Fibroblast of mammary gland (primary cell): ENCODE results near the gene DGKH.
A peak's percentile ranks its signal among the peaks of the same experiment; 100 is the strongest.

ENCODE experiments used
- DNase-seq: peaks from one replicate; pipeline ENCODE4 v3.0.0-alpha.2; 2010; ENCODE audit warnings: low read depth
- H3K4me3 ChIP-seq: 2 replicates; pipeline ENCODE4 v1.5.1; 2011; ENCODE audit warnings: low read depth, mild to moderate bottlenecking, low read length, moderate library complexity; ENCODE audit not compliant: control insufficient read depth
- CTCF ChIP-seq: conservative IDR thresholded peaks from 2 replicates; pipeline ENCODE4 v1.5.1; 2011; ENCODE audit warnings: low read depth, low read length, inconsistent platforms; ENCODE audit not compliant: control insufficient read depth, insufficient read depth

Gene DGKH

GRCh38 chr13:42056583-42056982 is 8.1 kb downstream of the DGKH start:
- DNase-seq = no peak
- no peak for TF ChIP-seq CTCF
- no peak overlapping the region for H3K4me3 ChIP-seq

GRCh38 chr13:42057918-42058530 is 9.6 kb downstream of the DGKH start:
- TF ChIP-seq CTCF = no peak
- H3K4me3 ChIP-seq = no peak overlapping the region
- DNase-seq = no peak

- no peak for DNase-seq
- H3K4me3 ChIP-seq = no peak overlapping the region
- no peak for TF ChIP-seq CTCF
These were observed 13.5 kb downstream of the DGKH start for GRCh38 chr13:42061943-42062342.

- DNase-seq = no peak
- no peak overlapping the region for H3K4me3 ChIP-seq
- no peak for TF ChIP-seq CTCF
These were observed 14.7 kb downstream of the DGKH start for GRCh38 chr13:42063105-42063504.

- DNase-seq = peak; percentile 95
- H3K4me3 ChIP-seq = no peak overlapping the region
- no peak for TF ChIP-seq CTCF
These were observed 15.8 kb downstream of the DGKH start for GRCh38 chr13:42064259-42064658.

- no peak for DNase-seq
- no peak for TF ChIP-seq CTCF
- H3K4me3 ChIP-seq = no peak overlapping the region
These were observed 16.5 kb downstream of the DGKH start for GRCh38 chr13:42064966-42065365.

GRCh38 chr13:42065414-42065813 is 17.0 kb downstream of the DGKH start:
- no peak overlapping the region for H3K4me3 ChIP-seq
- TF ChIP-seq CTCF = no peak
- no peak for DNase-seq
